Ishikawa (cell line): ENCODE results near the gene ESPNL.
A peak's percentile ranks its signal among the peaks of the same experiment; 100 is the strongest.

Experiments
- CEBPB ChIP-seq: IDR thresholded peaks from 2 replicates; pipeline ENCODE4 v1.6.1; 2012
- CREB1 ChIP-seq: IDR thresholded peaks from 2 replicates; pipeline ENCODE4 v1.6.1; 2012; ENCODE audit warnings: low read depth
- EGR1 ChIP-seq: IDR thresholded peaks from 2 replicates; pipeline ENCODE4 v1.6.1; 2012
- EP300 ChIP-seq: IDR thresholded peaks from 2 replicates; pipeline ENCODE4 v1.6.1; 2012; ENCODE audit warnings: borderline replicate concordance
- FOXM1 ChIP-seq: IDR thresholded peaks from 2 replicates; pipeline ENCODE4 v1.6.1; 2012; ENCODE audit warnings: low read depth, borderline replicate concordance
- MAX ChIP-seq: IDR thresholded peaks from 2 replicates; pipeline ENCODE4 v1.6.1; 2012
- NFIC ChIP-seq: IDR thresholded peaks from 2 replicates; pipeline ENCODE4 v1.6.1; 2012
- RAD21 ChIP-seq: IDR thresholded peaks from 2 replicates; pipeline ENCODE4 v1.6.1; 2012; ENCODE audit warnings: low read depth
- REST ChIP-seq: IDR thresholded peaks from 2 replicates; pipeline ENCODE4 v1.6.1; 2012; ENCODE audit warnings: low read depth, mild to moderate bottlenecking
- TAF1 ChIP-seq: IDR thresholded peaks from 2 replicates; pipeline ENCODE4 v1.6.1; 2012; ENCODE audit warnings: low read depth, mild to moderate bottlenecking
- TCF12 ChIP-seq: IDR thresholded peaks from 2 replicates; pipeline ENCODE4 v1.6.1; 2012; ENCODE audit warnings: low read depth
- TEAD4 ChIP-seq: IDR thresholded peaks from 2 replicates; pipeline ENCODE4 v1.6.1; 2012
- USF1 ChIP-seq: IDR thresholded peaks from 2 replicates; pipeline ENCODE4 v1.6.1; 2012
- YY1 ChIP-seq: IDR thresholded peaks from 2 replicates; pipeline ENCODE4 v1.6.1; 2012; ENCODE audit warnings: low read depth
- ZBTB7A ChIP-seq: IDR thresholded peaks from 2 replicates; pipeline ENCODE4 v1.6.1; 2012; ENCODE audit warnings: low read depth

ESPNL gene

GRCh38 chr2:238060096-238060541, 40.0 kb upstream of the ESPNL start:
- TF ChIP-seq EGR1 (no peak), YY1 (no peak), TAF1 (no peak), EP300 (no peak), CEBPB (no peak), RAD21 (no peak), TCF12 (no peak)

- TF ChIP-seq TEAD4 = peak; percentile 25; the same call in 1 of the 2 replicates
- TF ChIP-seq EP300 = peak; percentile 10; the same call in 1 of the 2 replicates
- TF ChIP-seq USF1 = peak; percentile 95
- TF ChIP-seq RAD21 = no peak
- TF ChIP-seq YY1 = peak; percentile 87
- TF ChIP-seq CEBPB = no peak
- TF ChIP-seq EGR1 = peak; percentile 40; the same call in 1 of the 2 replicates
- TF ChIP-seq TCF12 = peak; percentile 69
- no peak for TF ChIP-seq NFIC
- no peak for TF ChIP-seq ZBTB7A
- TF ChIP-seq CREB1 = peak; percentile 68
- peak; percentile 57; the same call in 1 of the 2 replicates for TF ChIP-seq MAX
- peak; percentile 82 for TF ChIP-seq TAF1
These were observed 39.4 kb upstream of the ESPNL start, which contains the start of gene SCLY for GRCh38 chr2:238060542-238061314. Gene SCLY (plus strand): TSS chr2:238061001. CDS start chr2:238061055, 54 bp downstream.

- peak; percentile 48 for TF ChIP-seq USF1
- TF ChIP-seq FOXM1 = no peak
- no peak for TF ChIP-seq CREB1
- no peak for TF ChIP-seq REST
- TF ChIP-seq ZBTB7A = no peak
- TF ChIP-seq RAD21 = no peak
- no peak for TF ChIP-seq TAF1
- no peak for TF ChIP-seq EGR1
- peak; percentile 77 for TF ChIP-seq MAX
- no peak for TF ChIP-seq TCF12
These were observed 38.6 kb upstream of the ESPNL start for GRCh38 chr2:238061315-238062202.

- TF ChIP-seq CREB1 (no peak), USF1 (no peak), NFIC (no peak), FOXM1 (no peak), CEBPB (no peak), REST (no peak), EGR1 (no peak), YY1 (no peak), RAD21 (no peak)
These were observed 36.5 kb upstream of the ESPNL start for GRCh38 chr2:238063414-238064189.
